Stomach (tissue), 9 donors: Measurements from ENCODE around the gene ST8SIA6. TPM values are rescaled to one million over a fixed set of nuclear protein-coding genes. Genes with fewer than 3 reads are reported as not detected.

Experiments
- DNase-seq, 2 donors: peaks; one replicate each; pipeline versions ENCODE4 v3.0.0 to v3.0.0-alpha.2; 2013 to 2019
- H3K27ac ChIP-seq, 5 donors: fragments of 200-600 bp in 4 of 5; sonication (generic) in 4 of 5; one replicate each; pipeline ENCODE4 v1.5.1; 2013 to 2019; ENCODE audit warnings: mild to moderate bottlenecking in 1 of 5, moderate library complexity in 1 of 5
- H3K27me3 ChIP-seq, 3 donors: fragments of 200-600 bp; sonication (generic); one replicate each; pipeline ENCODE4 v1.5.1; 2017 to 2019; ENCODE audit warnings: mixed run types in 1 of 3
- H3K36me3 ChIP-seq, 4 donors: fragments of 200-600 bp; sonication (generic); 1 replicate in 3 of 4; 2 replicates in 1 of 4; pipeline ENCODE4 v1.5.1; 2016 to 2019
- H3K4me1 ChIP-seq, 4 donors: fragments of 200-600 bp; sonication (generic); one replicate each; pipeline ENCODE4 v1.5.1; 2016 to 2019
- H3K4me3 ChIP-seq, 4 donors: fragments of 200-600 bp; sonication (generic) in 3 of 4; one replicate each; pipeline ENCODE4 v1.5.1; 2016 to 2019; ENCODE audit warnings: mild to moderate bottlenecking in 1 of 4
- H3K9me3 ChIP-seq, 4 donors: fragments of 200-600 bp; sonication (generic); one replicate each; pipeline ENCODE4 v1.5.1; 2016 to 2019
- CTCF ChIP-seq, 7 experiments: fragments of 450-650 bp in 4 of 7; fragments of 200-600 bp in 3 of 7; sonication (generic) in 3 of 7; IDR thresholded peaks; one replicate each; pipeline ENCODE4 v1.5.1; 2016 to 2019; ENCODE audit warnings: antibody characterized with exemption in 7 of 7, control low read depth in 2 of 7, mild to moderate bottlenecking in 1 of 7
- EP300 ChIP-seq: sonication (generic); formaldehyde crosslinking; IDR thresholded peaks from one replicate; pipeline ENCODE4 v1.6.1; 2017; ENCODE audit warnings: antibody characterized with exemption
- POLR2A ChIP-seq, 4 donors: fragments of 450-650 bp; IDR thresholded peaks; one replicate each; pipeline ENCODE4 v1.6.1; 2016; ENCODE audit warnings: antibody characterized with exemption in 4 of 4, control low read depth in 2 of 4, mild to moderate bottlenecking in 1 of 4, moderate library complexity in 1 of 4
- POLR2AphosphoS5 ChIP-seq, 3 donors: sonication (generic); formaldehyde crosslinking; IDR thresholded peaks; one replicate each; pipeline ENCODE4 v1.6.1; 2016; ENCODE audit warnings: antibody characterized with exemption in 3 of 3
- WGBS, 5 donors: extraction: QIAGEN DNeasy Blood & Tissue Kit in 3 of 5; methylation state at CpG; one replicate each; pipeline versions ENCODE4 v1.1.5 to v1.1.7; 2013 to 2018; 5-methylcytosine and 5-hydroxymethylcytosine counted together
- intact Hi-C: fragments of 100-400 bp; cut with DNase I; formaldehyde crosslinking; loops from one replicate; pipeline ENCODE4 v1.15.1; 2023; ENCODE audit warnings: low total_unique reads
- polyA plus RNA-seq, 3 donors: library from polyadenylated mRNA; stranded (reverse); fragments of 200-250 nt; gene quantifications; one replicate each; pipeline ENCODE4 v1.2.3, GENCODE V29; 2013
- total RNA-seq, 5 donors: library from RNA; depleted of rRNA; stranded (reverse); fragments of >200 nt; gene quantifications; one replicate each; pipeline versions ENCODE4 v1.1.0 to v1.2.3, GENCODE V29; 2014 to 2016
- donor health status: healthy with polysubstance abuse.
- donor health status: Bipolar disorder and iron deficiency.
- donor health status: healthy.

ST8SIA6 gene
- total and polyA plus RNA-seq, 8 donors, result 0.08 to 3.7 (median 0.19) TPM; not detected in 5

GRCh38 chr10:17416442-17417211 lies 37.8 kb downstream of the ST8SIA6 start:
- no peak overlapping the region for H3K27ac ChIP-seq
- no peaks in the 10 kb centered on the region for H3K9me3 ChIP-seq
- DNase-seq, result no peak
- no peaks in the 10 kb centered on the region for H3K27me3 ChIP-seq
- H3K4me1 ChIP-seq, result no peaks in the 10 kb centered on the region
- TF ChIP-seq CTCF (IDR thresholded peaks at IDR 0.05) (no peak), POLR2AphosphoS5 (IDR thresholded peaks at IDR 0.05) (no peak), POLR2A (IDR thresholded peaks at IDR 0.05) (no peak), EP300 (no peak)
- intact Hi-C loops, result no loop called here
- 61 to 86% (median 81%) methylated on average over 8 of the region's 8 CpGs for WGBS, 5 donors
- H3K36me3 ChIP-seq, result no peaks in the 10 kb centered on the region
- H3K4me3 ChIP-seq, result no peak overlapping the region

GRCh38 chr10:17415046-17415658 lies 39.2 kb downstream of the ST8SIA6 start:
- Histone ChIP-seq H3K4me1 (no peaks in the 10 kb centered on the region), H3K4me3 (no peak overlapping the region), H3K9me3 (no peaks in the 10 kb centered on the region), H3K27me3 (no peaks in the 10 kb centered on the region), H3K36me3 (no peaks in the 10 kb centered on the region), H3K27ac (no peak overlapping the region)
- TF ChIP-seq POLR2AphosphoS5 (IDR thresholded peaks at IDR 0.05) (no peak), POLR2A (IDR thresholded peaks at IDR 0.05) (no peak), CTCF (IDR thresholded peaks at IDR 0.05) (no peak), EP300 (no peak)
- DNase-seq, result no peak
- intact Hi-C loops, result no loop called here
- 55 to 82% (median 68%) methylated on average over 3 of the region's 3 CpGs for WGBS, 5 donors

GRCh38 chr10:17414484-17414883 lies 39.9 kb downstream of the ST8SIA6 start:
- no peaks in the 10 kb centered on the region for H3K27me3 ChIP-seq
- WGBS, 5 donors, result 84 to 93% (median 86%) methylated on average over 1 of the region's 1 CpG
- no peaks in the 10 kb centered on the region for H3K9me3 ChIP-seq
- no peak for DNase-seq
- H3K4me3 ChIP-seq, result no peak overlapping the region
- no peak overlapping the region for H3K27ac ChIP-seq
- no peak for TF ChIP-seq CTCF (IDR thresholded peaks at IDR 0.05)
- TF ChIP-seq EP300, result no peak
- no peak for TF ChIP-seq POLR2AphosphoS5 (IDR thresholded peaks at IDR 0.05)
- TF ChIP-seq POLR2A (IDR thresholded peaks at IDR 0.05), result no peak
- intact Hi-C loops, result no loop called here
- H3K4me1 ChIP-seq, result no peaks in the 10 kb centered on the region
- no peaks in the 10 kb centered on the region for H3K36me3 ChIP-seq

- no peak for DNase-seq
- no peaks in the 10 kb centered on the region for H3K27me3 ChIP-seq
- H3K9me3 ChIP-seq, result no peaks in the 10 kb centered on the region
- intact Hi-C loops, result no loop called here
- 53 to 74% (median 73%) methylated on average over 2 of the region's 2 CpGs for WGBS, 5 donors
- no peak overlapping the region for H3K4me3 ChIP-seq
- no peaks in the 10 kb centered on the region for H3K4me1 ChIP-seq
- no peaks in the 10 kb centered on the region for H3K36me3 ChIP-seq
- no peak for TF ChIP-seq POLR2AphosphoS5 (IDR thresholded peaks at IDR 0.05)
- no peak for TF ChIP-seq POLR2A (IDR thresholded peaks at IDR 0.05)
- no peak for TF ChIP-seq EP300
- TF ChIP-seq CTCF (IDR thresholded peaks at IDR 0.05), result no peak
- no peak overlapping the region for H3K27ac ChIP-seq
Observed at GRCh38 chr10:17413876-17414275, 40.5 kb downstream of the ST8SIA6 start.
